GM23338 (cell line): ENCODE results near the gene PSORS1C1. TPM values are rescaled to one million over a fixed set of nuclear protein-coding genes. Genes with fewer than 3 reads are reported as not detected.

Experiments
- ATAC-seq: fragments of 200-7000 bp; cut with Tn5 transposase; 3 replicates; pipeline ENCODE4 v1.9.1; 2020
- DNase-seq: peaks from one replicate; pipeline ENCODE4 v3.0.0-alpha.2; 2015; ENCODE audit warnings: low spot score
- H2AFZ ChIP-seq: fragments of 200-600 bp; sonication (generic); 2 replicates; pipeline ENCODE4 v1.8.0; 2016; ENCODE audit warnings: antibody characterized with exemption, mild to moderate bottlenecking, moderate library complexity
- H3F3A ChIP-seq: fragments of 200-600 bp; sonication (generic); replicated peaks from 2 replicates; pipeline ENCODE4 v1.8.0; 2017; ENCODE audit warnings: antibody characterized with exemption, mixed run types, low read depth
- H3K27ac ChIP-seq: fragments of 200-600 bp; sonication (generic); 2 replicates; pipeline ENCODE4 v1.6.1; 2016; ENCODE audit warnings: low read depth
- H3K27me3 ChIP-seq: fragments of 200-600 bp; sonication (generic); 2 replicates; pipeline ENCODE4 v1.8.0; 2016; ENCODE audit warnings: mild to moderate bottlenecking, mixed run types, moderate library complexity; ENCODE audit not compliant: insufficient read depth
- H3K36me3 ChIP-seq: fragments of 200-600 bp; sonication (generic); 2 replicates; pipeline ENCODE4 v1.8.0; 2016; ENCODE audit warnings: mild to moderate bottlenecking; ENCODE audit not compliant: insufficient read depth
- H3K4me1 ChIP-seq: fragments of 200-600 bp; sonication (generic); 2 replicates; pipeline ENCODE4 v1.8.0; 2016; ENCODE audit warnings: mild to moderate bottlenecking, moderate library complexity; ENCODE audit not compliant: insufficient read depth
- H3K4me2 ChIP-seq: fragments of 200-600 bp; sonication (generic); 2 replicates; pipeline ENCODE4 v1.7.1; 2017; ENCODE audit warnings: mixed run types
- H3K4me3 ChIP-seq: fragments of 200-600 bp; sonication (generic); 2 replicates; pipeline ENCODE4 v1.6.1; 2016; ENCODE audit warnings: mixed run types
- H3K79me2 ChIP-seq: fragments of 200-600 bp; sonication (generic); replicated peaks from 2 replicates; pipeline ENCODE4 v1.8.0; 2017; ENCODE audit warnings: mild to moderate bottlenecking; ENCODE audit not compliant: insufficient read depth
- H3K9me2 ChIP-seq: fragments of 200-600 bp; sonication (generic); 2 replicates; pipeline ENCODE4 v1.8.0; 2017; ENCODE audit not compliant: insufficient read depth
- H4K20me1 ChIP-seq: fragments of 200-600 bp; sonication (generic); replicated peaks from 2 replicates; pipeline ENCODE4 v1.8.0; 2017; ENCODE audit warnings: mild to moderate bottlenecking; ENCODE audit not compliant: insufficient read depth
- H3K27ac Mint-ChIP-seq: 2 replicates; pipeline ENCODE4 v1.8.0; 2020; ENCODE audit warnings: inconsistent platforms, mild to moderate bottlenecking, moderate library complexity, mixed read lengths
- H3K27me3 Mint-ChIP-seq: 3 replicates; pipeline ENCODE4 v1.8.0; 2022; ENCODE audit warnings: low read depth, mild to moderate bottlenecking, moderate library complexity, mixed read lengths, inconsistent platforms; ENCODE audit not compliant: insufficient read depth, poor library complexity
- H3K36me3 Mint-ChIP-seq: 3 replicates; pipeline ENCODE4 v1.8.0; 2021; ENCODE audit warnings: low read depth, mild to moderate bottlenecking, inconsistent platforms, moderate library complexity, mixed read lengths
- H3K4me1 Mint-ChIP-seq: 3 replicates; pipeline ENCODE4 v1.8.0; 2020; ENCODE audit warnings: mild to moderate bottlenecking, inconsistent platforms, mixed read lengths
- H3K4me3 Mint-ChIP-seq: 3 replicates; pipeline ENCODE4 v1.8.0; 2021; ENCODE audit warnings: moderate library complexity, mild to moderate bottlenecking, inconsistent platforms, mixed read lengths
- H3K9me3 Mint-ChIP-seq: 3 replicates; pipeline ENCODE4 v1.8.0; 2020; ENCODE audit warnings: moderate library complexity, mild to moderate bottlenecking, inconsistent platforms, mixed read lengths
- CREB1 ChIP-seq: fragments of 250-450 bp; sonication (Bioruptor Pico); IDR thresholded peaks from 2 replicates; pipeline ENCODE4 v1.5.0; 2020; ENCODE audit warnings: low read depth, mild to moderate bottlenecking, moderate library complexity
- EZH2phosphoT487 ChIP-seq: fragments of 200-600 bp; sonication (generic); IDR thresholded peaks from one replicate; pipeline ENCODE4 v1.8.1; 2018; ENCODE audit warnings: antibody characterized with exemption; ENCODE audit not compliant: unreplicated experiment
- JUNB ChIP-seq: IDR thresholded peaks from one replicate; pipeline ENCODE4 v1.6.1; 2016; ENCODE audit warnings: antibody characterized with exemption; ENCODE audit not compliant: unreplicated experiment
- polyA plus RNA-seq: library from polyadenylated mRNA; unstranded; fragments of >200 nt; fragmentation: Nextera tagmentation; extraction: Ambion mirVana; gene quantifications from 2 replicates; pipeline ENCODE4 v1.2.1, GENCODE V29; 2016
- total RNA-seq: library from RNA; depleted of rRNA; stranded (reverse); fragments of >200 nt; shearing (Covaris generic); gene quantifications from 2 replicates; pipeline ENCODE4 v1.2.3, GENCODE V29; 2014
- TF ChIP-seq, protein P1 (sequence below), 2 experiments: fragments of 200-600 bp in 1 of 2; sonication (generic) in 1 of 2; conservative IDR thresholded peaks; 2 replicates each; pipeline versions ENCODE4 v1.5.1 to v1.6.1; 2016 to 2017; ENCODE audit warnings: antibody characterized with exemption in 2 of 2, low read depth in 2 of 2, mild to moderate bottlenecking in 2 of 2, moderate library complexity in 1 of 2

The PSORS1C1 gene
- total and polyA plus RNA-seq, 2 experiments from 2014 or later, result not detected

DNA sequence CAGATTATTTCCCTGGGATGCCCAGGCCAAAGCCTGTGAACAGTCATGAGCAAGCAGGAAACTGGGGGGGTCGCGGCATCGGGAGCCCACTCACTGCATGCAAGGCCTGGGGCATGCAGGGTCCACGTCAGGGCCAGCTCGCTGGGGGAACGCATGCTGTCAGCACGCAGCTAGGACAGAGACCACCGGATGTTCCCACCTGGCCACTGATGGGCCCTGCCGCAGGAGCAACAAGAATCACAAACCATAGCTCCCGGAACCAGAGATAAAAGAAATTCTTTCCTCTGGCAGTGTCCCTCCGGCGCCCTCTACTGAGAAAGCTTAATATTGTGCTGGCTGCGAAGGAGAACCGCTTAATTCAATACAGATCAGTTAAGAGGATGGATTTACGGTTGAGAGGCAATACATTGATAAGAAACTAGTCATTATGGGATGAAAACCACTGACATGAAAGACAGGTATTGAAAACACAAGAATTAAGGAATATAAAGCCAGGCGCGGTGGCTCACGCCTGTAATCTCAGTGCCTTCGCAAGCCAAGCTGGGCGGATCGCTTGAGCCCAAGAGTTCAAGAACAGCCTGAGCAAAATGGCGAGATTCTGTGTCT is 34.8 kb upstream of the PSORS1C1 start:
- Histone ChIP-seq H4K20me1 (no peaks in the 10 kb centered on the region), H3K4me3 (no peak overlapping the region), H3K4me2 (no peak overlapping the region), H3K36me3 (no peaks in the 10 kb centered on the region), H3K79me2 (no peaks in the 10 kb centered on the region), H2AFZ (peak overlapping the region; percentile 45), H3K27ac (no peak overlapping the region), H3K9me2 (no peaks in the 10 kb centered on the region), H3K27me3 (no peaks in the 10 kb centered on the region), H3F3A (no peaks in the 10 kb centered on the region), H3K4me1 (peaks cover 3% of the 10 kb centered on the region; the same call in 1 of the 2 replicates)
- H3K27ac Mint-ChIP-seq, result peak overlapping the region; percentile 93
- peak; percentile 95 for DNase-seq
- peak; percentile 82 for ATAC-seq
- TF ChIP-seq, protein P1, sequence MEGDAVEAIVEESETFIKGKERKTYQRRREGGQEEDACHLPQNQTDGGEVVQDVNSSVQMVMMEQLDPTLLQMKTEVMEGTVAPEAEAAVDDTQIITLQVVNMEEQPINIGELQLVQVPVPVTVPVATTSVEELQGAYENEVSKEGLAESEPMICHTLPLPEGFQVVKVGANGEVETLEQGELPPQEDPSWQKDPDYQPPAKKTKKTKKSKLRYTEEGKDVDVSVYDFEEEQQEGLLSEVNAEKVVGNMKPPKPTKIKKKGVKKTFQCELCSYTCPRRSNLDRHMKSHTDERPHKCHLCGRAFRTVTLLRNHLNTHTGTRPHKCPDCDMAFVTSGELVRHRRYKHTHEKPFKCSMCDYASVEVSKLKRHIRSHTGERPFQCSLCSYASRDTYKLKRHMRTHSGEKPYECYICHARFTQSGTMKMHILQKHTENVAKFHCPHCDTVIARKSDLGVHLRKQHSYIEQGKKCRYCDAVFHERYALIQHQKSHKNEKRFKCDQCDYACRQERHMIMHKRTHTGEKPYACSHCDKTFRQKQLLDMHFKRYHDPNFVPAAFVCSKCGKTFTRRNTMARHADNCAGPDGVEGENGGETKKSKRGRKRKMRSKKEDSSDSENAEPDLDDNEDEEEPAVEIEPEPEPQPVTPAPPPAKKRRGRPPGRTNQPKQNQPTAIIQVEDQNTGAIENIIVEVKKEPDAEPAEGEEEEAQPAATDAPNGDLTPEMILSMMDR (conservative IDR thresholded peaks at IDR 0.05; ENCODE audit: low read depth in 2 of 2), result peak; percentile 84 to 88
- TF ChIP-seq CREB1 (CRISPR knock-in tag), result no peak
- peak overlapping the region; percentile 37; the same call in 2 of the 3 replicates for H3K4me3 Mint-ChIP-seq
- H3K27me3 Mint-ChIP-seq, result peaks cover 13% of the 10 kb centered on the region
- no peaks in the 10 kb centered on the region for H3K9me3 Mint-ChIP-seq
- peaks cover 17% of the 10 kb centered on the region for H3K4me1 Mint-ChIP-seq
- H3K36me3 Mint-ChIP-seq, result no peaks in the 10 kb centered on the region

DNA sequence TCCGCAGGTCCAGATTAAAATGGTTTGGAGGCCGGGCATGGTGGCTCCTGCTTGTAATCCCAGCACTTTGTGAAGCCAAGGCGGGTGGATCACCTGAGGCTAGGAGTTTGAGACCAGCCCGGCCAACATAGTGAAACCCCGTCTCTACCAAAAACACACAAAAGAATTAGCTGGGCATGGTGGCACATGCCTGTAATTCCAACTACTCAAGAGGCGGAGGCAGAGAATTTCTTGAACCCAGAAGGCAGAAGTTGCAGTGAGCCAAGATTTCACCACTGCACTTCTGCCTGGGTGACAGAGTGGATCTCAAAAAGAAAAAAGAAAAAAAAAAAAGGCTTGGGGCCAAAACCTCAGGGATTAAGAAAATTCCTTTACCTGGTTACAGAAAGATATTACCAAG is 32.7 kb upstream of the PSORS1C1 start:
- H3K9me2 ChIP-seq, result no peaks in the 10 kb centered on the region
- H4K20me1 ChIP-seq, result no peaks in the 10 kb centered on the region
- no peak overlapping the region for H3K27ac ChIP-seq
- Mint-ChIP-seq H3K27me3 (peaks cover 15% of the 10 kb centered on the region), H3K4me3 (no peak overlapping the region), H3K9me3 (no peaks in the 10 kb centered on the region), H3K36me3 (no peaks in the 10 kb centered on the region), H3K4me1 (peaks cover 15% of the 10 kb centered on the region), H3K27ac (no peak overlapping the region)
- no peaks in the 10 kb centered on the region for H3K27me3 ChIP-seq
- H3K4me1 ChIP-seq, result peaks cover 3% of the 10 kb centered on the region; the same call in 1 of the 2 replicates
- TF ChIP-seq EZH2phosphoT487, result no peak
- no peak overlapping the region for H3K4me3 ChIP-seq
- no peaks in the 10 kb centered on the region for H3F3A ChIP-seq
- ATAC-seq, result no peak
- no peak overlapping the region for H3K4me2 ChIP-seq
- no peaks in the 10 kb centered on the region for H3K79me2 ChIP-seq
- H2AFZ ChIP-seq, result peak overlapping the region; percentile 58; the same call in 1 of the 2 replicates
- no peak for DNase-seq
- H3K36me3 ChIP-seq, result no peaks in the 10 kb centered on the region

GRCh38 chr6:31083742-31084354 is 30.8 kb upstream of the PSORS1C1 start:
- no peak overlapping the region for H3K4me2 ChIP-seq
- H3K27me3 ChIP-seq, result no peaks in the 10 kb centered on the region
- no peaks in the 10 kb centered on the region for H4K20me1 ChIP-seq
- ATAC-seq, result peak; percentile 78
- no peaks in the 10 kb centered on the region for H3K36me3 Mint-ChIP-seq
- DNase-seq, result peak; percentile 84
- H3K36me3 ChIP-seq, result no peaks in the 10 kb centered on the region
- H3K27ac ChIP-seq, result no peak overlapping the region
- H3K27me3 Mint-ChIP-seq, result peaks cover 13% of the 10 kb centered on the region
- TF ChIP-seq, protein P1 (conservative IDR thresholded peaks at IDR 0.05; ENCODE audit: low read depth in 2 of 2), result peak; percentile 56 to 80
- TF ChIP-seq JUNB, result no peak
- no peaks in the 10 kb centered on the region for H3K9me2 ChIP-seq
- H3K27ac Mint-ChIP-seq, result no peak overlapping the region; the same call in 1 of the 2 replicates
- H3K4me3 ChIP-seq, result no peak overlapping the region
- H2AFZ ChIP-seq, result peak overlapping the region; percentile 95
- H3K79me2 ChIP-seq, result no peaks in the 10 kb centered on the region
- peaks cover 16% of the 10 kb centered on the region for H3K4me1 Mint-ChIP-seq
- no peaks in the 10 kb centered on the region for H3F3A ChIP-seq
- H3K4me3 Mint-ChIP-seq, result no peak overlapping the region
- H3K9me3 Mint-ChIP-seq, result no peaks in the 10 kb centered on the region
- peaks cover 3% of the 10 kb centered on the region; the same call in 1 of the 2 replicates for H3K4me1 ChIP-seq
